Left colon (tissue), 2 donors: ENCODE data around the gene SETDB2. TPM values are rescaled to one million over a fixed set of nuclear protein-coding genes. Genes with fewer than 3 reads are reported as not detected.

ENCODE experiments used
- total RNA-seq, 2 donors: library from RNA; stranded (reverse); fragmentation: NEBNext Ultra II Directional; extraction: Animal tissue kit (Norgen Biotek cat#: 25700); gene quantifications; one replicate each; pipeline ENCODE4 v1.2.1, GENCODE V29; 2021
- donor health status: DM: no; HTN: no; CAD: no.
- donor health status: DM: yes; HTN: yes; CAD: no.

The SETDB2 gene
- total RNA-seq, 2 donors from 2014 or later = 9.3 to 10.6 TPM

Other genes with a start within 250 kb of the SETDB2 start
- not detected for gene MLNR, start 223.9 kb upstream of the SETDB2 start, total RNA-seq
- 1 to 10 TPM; 6.5 to 7.1 TPM for gene CDADC1, start 196.3 kb upstream of the SETDB2 start, total RNA-seq
- 10 to 100 TPM in 1 of 2 donors, 1 to 10 TPM in 1; 6.8 to 13.5 TPM for gene CAB39L, start 210 bp upstream of the SETDB2 start, total RNA-seq
- 10 to 100 TPM; 29.7 to 30.7 TPM for gene PHF11, start 51.7 kb downstream of the SETDB2 start, total RNA-seq
- gene RCBTB1, start 141.3 kb downstream of the SETDB2 start, total RNA-seq = 1 to 10 TPM; 7.1 to 8.8 TPM
- 1 to 10 TPM; 1.7 TPM for gene ARL11, start 184.2 kb downstream of the SETDB2 start, total RNA-seq
- 10 to 100 TPM; 34.8 to 45.8 TPM for gene EBPL, start 247.2 kb downstream of the SETDB2 start, total RNA-seq